ENCODE results near the gene DCP1B. TPM values are rescaled to one million over a fixed set of nuclear protein-coding genes. Genes with fewer than 3 reads are reported as not detected.
A peak's percentile ranks its signal among the peaks of the same experiment; 100 is the strongest.
"Not testable (repeated sequence)": the region's sequence is repeated elsewhere in the genome, so short reads cannot be mapped to it uniquely, and the experiment has no call there.

Gene DCP1B
- total RNA-seq, 3 donors from 2014 or later: 8.1 to 11.4 (median 9.2) TPM

DNA sequence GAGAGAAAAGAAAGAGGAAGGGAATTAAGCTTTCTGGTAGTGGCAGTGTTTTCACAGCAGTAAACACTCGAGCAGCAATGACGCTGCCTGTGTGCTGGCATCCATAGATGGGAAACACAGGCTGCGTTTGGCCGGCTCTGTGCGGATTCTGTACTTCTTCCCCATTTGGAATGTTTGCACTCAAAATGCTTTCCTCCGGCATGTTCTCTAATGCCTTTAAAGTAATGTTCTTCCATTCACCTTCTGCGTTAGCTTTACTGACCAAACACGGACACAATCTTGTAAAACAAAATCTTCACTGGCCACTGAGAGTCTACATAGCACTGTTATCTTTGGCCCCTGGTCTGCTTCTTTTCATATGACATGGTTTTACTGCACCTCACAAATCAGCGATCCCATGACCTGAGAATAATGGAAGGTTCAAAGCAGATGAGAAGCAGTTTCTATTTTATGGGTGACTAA lies 31.4 kb downstream of the DCP1B start:
- no peaks in the 10 kb centered on the region for H3K27me3 Mint-ChIP-seq (ENCODE audit: low read depth)
- H3K9me3 Mint-ChIP-seq: no peaks in the 10 kb centered on the region

DNA sequence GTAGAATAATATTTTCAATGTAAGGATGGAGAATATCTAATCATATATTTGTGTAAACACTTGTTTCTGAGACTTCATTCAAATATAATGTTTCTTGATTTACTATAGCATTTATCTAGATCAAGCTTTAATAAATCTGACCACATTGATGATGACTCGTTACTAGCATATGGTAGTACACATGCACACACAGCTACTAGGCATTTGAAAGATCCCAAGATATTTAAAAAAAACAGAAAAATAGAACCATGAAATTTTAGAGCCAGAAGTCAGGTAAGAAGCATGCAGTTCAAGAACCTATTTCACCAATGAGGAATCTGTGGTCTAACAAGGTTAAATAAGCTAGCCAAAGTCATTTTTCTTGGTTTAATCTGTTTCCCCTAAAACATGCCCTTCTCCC lies 32.0 kb downstream of the DCP1B start:
- no peaks in the 10 kb centered on the region for H3K9me3 Mint-ChIP-seq
- no peak for ATAC-seq
- no peak for DNase-seq
- H3K36me3 Mint-ChIP-seq (ENCODE audit: insufficient read depth): peaks cover 6% of the 10 kb centered on the region
- no peaks in the 10 kb centered on the region for H3K27me3 Mint-ChIP-seq (ENCODE audit: low read depth)
- no peak overlapping the region for H3K4me3 Mint-ChIP-seq
- peaks cover 3% of the 10 kb centered on the region for H3K4me1 Mint-ChIP-seq (ENCODE audit: low read depth)

More for the DNA sequence above, 31.4 kb downstream of the DCP1B start:
- no peak for DNase-seq
- Mint-ChIP-seq H3K4me3 (no peak overlapping the region), H3K36me3 (ENCODE audit: insufficient read depth) (peaks cover 6% of the 10 kb centered on the region), H3K4me1 (ENCODE audit: low read depth) (peaks cover 3% of the 10 kb centered on the region)
- no peak for ATAC-seq

DNA sequence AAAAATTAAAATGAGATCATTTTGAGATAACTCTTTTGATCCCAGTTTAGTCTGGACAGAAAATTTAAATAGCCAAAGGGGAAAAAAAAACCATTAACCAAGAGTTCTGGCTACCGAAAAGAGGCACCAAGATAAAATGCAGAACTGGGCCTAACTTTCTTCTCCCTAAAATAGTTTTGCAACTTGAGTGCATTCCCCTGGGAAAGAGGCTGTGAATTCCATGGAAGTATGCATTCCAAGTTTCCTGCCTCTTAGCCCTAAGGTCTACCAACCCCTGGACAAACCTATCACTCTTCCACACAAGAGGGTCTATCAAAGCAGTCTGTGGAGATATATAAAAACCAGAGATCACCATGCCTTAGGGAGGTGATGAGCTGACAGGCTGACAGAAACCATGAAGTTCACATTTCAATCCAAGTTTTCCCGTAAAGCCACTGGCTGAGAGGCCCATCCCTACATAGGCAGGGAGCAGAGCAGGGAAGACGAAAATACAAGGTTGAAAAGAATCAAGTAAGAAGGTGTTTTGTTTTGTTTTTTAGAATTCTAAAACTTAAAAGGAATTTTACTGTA lies 33.8 kb downstream of the DCP1B start:
- ATAC-seq (no peak), DNase-seq (no peak)
- H3K36me3 Mint-ChIP-seq (ENCODE audit: insufficient read depth): peaks cover 19% of the 10 kb centered on the region
- H3K4me3 Mint-ChIP-seq: no peak overlapping the region
- peaks cover 3% of the 10 kb centered on the region for H3K4me1 Mint-ChIP-seq (ENCODE audit: low read depth)
- H3K9me3 Mint-ChIP-seq: no peaks in the 10 kb centered on the region
- H3K27me3 Mint-ChIP-seq (ENCODE audit: low read depth): no peaks in the 10 kb centered on the region

DNA sequence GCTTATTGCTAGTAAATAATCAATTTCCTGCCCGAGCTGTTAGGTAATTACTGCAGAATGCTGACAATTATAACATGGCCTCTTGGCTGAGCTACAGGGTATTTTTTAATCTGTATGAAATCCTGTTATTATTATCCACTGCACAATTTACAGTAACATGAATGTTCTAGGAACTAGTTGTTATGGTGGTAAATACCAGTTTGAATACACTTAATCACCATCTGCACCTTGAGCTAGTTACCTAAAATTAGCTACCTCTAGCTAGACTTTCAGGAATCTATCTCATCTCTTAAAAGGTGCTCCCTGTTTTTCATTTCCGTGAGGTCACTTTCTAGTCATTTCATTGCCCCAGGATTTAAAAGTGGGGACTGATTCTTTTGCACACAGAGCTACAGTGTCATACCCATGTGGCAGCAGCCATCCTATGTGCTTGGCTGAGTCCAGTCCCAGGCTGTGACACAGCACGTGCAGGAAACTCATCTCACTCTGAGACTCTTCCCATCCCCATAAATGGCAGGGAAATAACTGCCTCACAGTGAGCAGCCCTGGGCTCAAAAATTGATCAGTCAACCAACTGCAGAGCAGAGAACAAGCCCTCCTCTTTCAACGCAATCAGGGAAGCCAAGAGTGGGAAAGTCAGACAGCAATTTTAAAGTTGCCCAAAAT lies 37.6 kb downstream of the DCP1B start:
- peaks cover 24% of the 10 kb centered on the region for H3K36me3 Mint-ChIP-seq (ENCODE audit: insufficient read depth)
- no peaks in the 10 kb centered on the region for H3K27me3 Mint-ChIP-seq (ENCODE audit: low read depth)
- H3K9me3 Mint-ChIP-seq: no peaks in the 10 kb centered on the region
- ATAC-seq: no peak
- DNase-seq: no peak
- H3K4me1 Mint-ChIP-seq (ENCODE audit: low read depth): no peaks in the 10 kb centered on the region
- no peak overlapping the region for H3K4me3 Mint-ChIP-seq

DNA sequence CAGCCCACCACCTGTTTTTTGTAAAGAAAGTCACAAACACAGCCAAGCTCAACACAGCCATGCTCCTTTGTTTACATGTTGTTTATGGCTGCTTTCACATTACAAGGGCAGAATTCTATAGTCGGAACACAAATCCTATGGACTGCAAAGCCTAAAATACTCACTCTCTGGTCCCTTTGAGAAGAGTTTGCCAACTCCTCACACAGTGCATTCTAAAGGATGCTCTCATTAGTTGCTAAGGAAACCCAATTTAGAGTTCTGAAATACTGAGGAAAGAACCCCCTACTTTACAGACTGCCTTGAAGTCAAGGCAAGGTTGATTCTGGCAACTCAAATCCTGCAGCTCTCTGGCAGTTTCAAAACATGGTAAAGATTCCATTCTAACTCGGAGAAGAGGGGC lies 38.3 kb downstream of the DCP1B start:
- H3K9me3 Mint-ChIP-seq: no peaks in the 10 kb centered on the region
- H3K36me3 Mint-ChIP-seq (ENCODE audit: insufficient read depth): peaks cover 32% of the 10 kb centered on the region
- H3K27me3 Mint-ChIP-seq (ENCODE audit: low read depth): no peaks in the 10 kb centered on the region
- DNase-seq (no peak), ATAC-seq (no peak)
- H3K4me3 Mint-ChIP-seq: no peak overlapping the region
- H3K4me1 Mint-ChIP-seq (ENCODE audit: low read depth): no peaks in the 10 kb centered on the region

- Mint-ChIP-seq H3K27me3 (ENCODE audit: low read depth) (no peaks in the 10 kb centered on the region), H3K9me3 (no peaks in the 10 kb centered on the region), H3K4me3 (no peak overlapping the region), H3K36me3 (ENCODE audit: insufficient read depth) (peaks cover 46% of the 10 kb centered on the region), H3K4me1 (ENCODE audit: low read depth) (no peaks in the 10 kb centered on the region)
- ATAC-seq: no peak
- DNase-seq: no peak
Measured at GRCh38 chr12:1962051-1963020, 41.9 kb downstream of the DCP1B start.

DNA sequence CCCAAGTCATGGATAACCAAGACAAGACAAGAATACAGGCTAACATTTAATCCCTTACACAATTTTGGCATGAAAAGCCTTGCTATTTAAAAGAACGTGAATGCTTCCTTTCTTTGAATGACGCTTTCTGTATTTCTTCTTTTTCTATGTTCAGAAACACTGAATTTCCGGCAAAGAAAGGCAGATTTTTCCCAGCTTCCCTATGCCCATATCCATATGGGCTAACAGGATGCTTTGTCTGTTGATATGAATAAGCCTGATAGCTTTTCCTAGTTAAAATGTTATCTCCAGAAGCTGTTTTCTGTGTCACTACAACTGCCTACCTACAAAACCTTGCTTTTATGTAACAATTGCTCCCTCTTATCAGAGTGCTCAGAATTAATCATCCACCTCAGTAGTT lies 47.5 kb downstream of the DCP1B start:
- Mint-ChIP-seq H3K27me3 (ENCODE audit: low read depth) (no peaks in the 10 kb centered on the region), H3K4me1 (ENCODE audit: low read depth) (no peaks in the 10 kb centered on the region), H3K4me3 (no peak overlapping the region), H3K36me3 (ENCODE audit: insufficient read depth) (peaks cover 32% of the 10 kb centered on the region), H3K9me3 (no peaks in the 10 kb centered on the region)
- ATAC-seq (no peak), DNase-seq (no peak)

- H3K4me1 Mint-ChIP-seq (ENCODE audit: low read depth): peaks cover 3% of the 10 kb centered on the region
- no peak for ATAC-seq
Measured at GRCh38 chr12:1949771-1950470, 54.3 kb downstream of the DCP1B start.

DNA sequence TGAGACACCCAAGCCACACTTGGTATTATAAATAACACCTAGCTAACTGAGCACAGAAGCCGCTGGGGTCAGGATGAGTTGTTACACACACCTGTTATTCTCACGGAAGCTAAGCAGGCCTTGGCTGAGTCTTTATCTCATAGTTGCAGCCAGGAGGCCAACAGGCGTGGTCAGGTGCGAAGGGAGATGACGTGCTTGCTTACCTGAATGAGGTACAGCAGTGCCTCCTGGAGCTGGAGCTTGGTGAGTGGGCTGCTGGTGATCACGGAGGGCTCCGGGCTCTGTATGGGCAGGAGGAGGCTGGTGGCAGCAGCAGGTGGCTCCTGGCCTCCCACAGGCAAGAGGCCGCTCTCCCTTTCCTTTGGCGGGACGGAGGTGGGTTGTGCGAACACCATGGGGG lies 55.4 kb downstream of the DCP1B start:
- H3K9me3 Mint-ChIP-seq: no peaks in the 10 kb centered on the region
- no peak overlapping the region for H3K4me3 Mint-ChIP-seq
- no peaks in the 10 kb centered on the region for H3K27me3 Mint-ChIP-seq (ENCODE audit: low read depth)
- ATAC-seq (no peak), DNase-seq (no peak)
- H3K36me3 Mint-ChIP-seq (ENCODE audit: insufficient read depth): peaks cover 42% of the 10 kb centered on the region
- peaks cover 3% of the 10 kb centered on the region for H3K4me1 Mint-ChIP-seq (ENCODE audit: low read depth)

More at GRCh38 chr12:1949771-1950470, 54.3 kb downstream of the DCP1B start:
- Mint-ChIP-seq H3K4me3 (no peak overlapping the region), H3K9me3 (no peaks in the 10 kb centered on the region), H3K27me3 (ENCODE audit: low read depth) (no peaks in the 10 kb centered on the region), H3K36me3 (ENCODE audit: insufficient read depth) (peaks cover 37% of the 10 kb centered on the region)
- DNase-seq: no peak

DNA sequence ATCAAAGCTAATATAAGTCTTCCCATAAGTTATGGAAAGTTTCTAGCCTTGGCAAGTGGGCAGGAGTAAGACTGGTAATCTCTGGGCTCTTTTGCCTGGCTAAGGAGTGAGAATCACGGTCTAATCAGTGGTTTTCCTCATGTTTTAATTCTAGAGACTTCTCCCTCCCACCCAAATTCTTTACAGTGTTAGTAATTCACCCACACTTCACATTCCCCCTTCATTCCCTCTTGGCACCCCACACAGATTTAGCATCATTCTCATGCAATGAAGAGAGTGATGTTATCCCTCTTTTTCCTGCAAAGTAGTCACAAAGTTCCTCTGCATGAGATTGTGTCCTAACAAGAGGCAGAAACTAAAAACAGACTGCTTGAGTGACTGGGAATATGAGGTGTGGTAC lies 57.2 kb downstream of the DCP1B start:
- Mint-ChIP-seq H3K4me1 (ENCODE audit: low read depth) (peaks cover 3% of the 10 kb centered on the region), H3K36me3 (ENCODE audit: insufficient read depth) (peaks cover 44% of the 10 kb centered on the region), H3K9me3 (no peaks in the 10 kb centered on the region), H3K4me3 (no peak overlapping the region), H3K27me3 (ENCODE audit: low read depth) (no peaks in the 10 kb centered on the region)
- no peak for ATAC-seq
- no peak for DNase-seq

DNA sequence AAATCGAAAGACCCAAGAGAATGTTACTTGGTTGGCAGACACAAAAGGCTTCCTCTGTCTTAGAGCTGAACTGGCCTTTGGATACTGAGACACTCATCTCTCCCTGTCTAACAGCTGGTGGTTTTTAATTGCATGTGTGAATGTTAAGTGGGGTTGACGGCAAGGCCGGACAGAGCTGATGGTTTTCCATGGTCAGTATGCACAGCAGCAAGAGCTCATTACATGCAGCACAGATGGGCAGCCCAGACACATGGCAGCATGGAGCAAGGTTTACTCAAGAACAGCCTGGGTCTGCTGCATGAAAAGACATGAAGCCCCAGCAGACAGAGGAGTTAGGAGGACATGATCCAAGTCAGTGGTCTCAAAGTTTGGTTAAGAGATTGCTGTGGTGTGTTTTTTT lies 58.0 kb downstream of the DCP1B start:
- peaks cover 40% of the 10 kb centered on the region for H3K36me3 Mint-ChIP-seq (ENCODE audit: insufficient read depth)
- no peak overlapping the region for H3K4me3 Mint-ChIP-seq
- peaks cover 3% of the 10 kb centered on the region for H3K4me1 Mint-ChIP-seq (ENCODE audit: low read depth)
- DNase-seq (no peak), ATAC-seq (no peak)
- H3K9me3 Mint-ChIP-seq: no peaks in the 10 kb centered on the region
- H3K27me3 Mint-ChIP-seq (ENCODE audit: low read depth): no peaks in the 10 kb centered on the region

DNA sequence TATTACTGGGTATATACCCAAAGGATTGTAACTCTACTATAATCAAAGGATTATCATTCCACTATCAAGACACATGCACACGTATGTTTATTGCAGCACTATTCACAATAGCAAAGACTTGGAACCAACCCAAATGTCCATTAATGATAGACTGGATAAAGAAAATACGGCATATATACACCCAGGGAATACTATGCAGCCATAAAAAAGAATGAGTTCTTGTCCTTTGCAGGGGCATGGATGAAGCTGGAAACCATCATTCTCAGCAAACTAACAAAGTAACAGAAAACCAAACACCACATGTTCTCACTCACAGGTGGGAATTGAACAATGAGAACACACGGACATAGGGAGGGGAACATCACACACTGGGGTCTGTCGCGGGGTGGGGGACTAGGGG lies 58.8 kb downstream of the DCP1B start:
- H3K36me3 Mint-ChIP-seq (ENCODE audit: insufficient read depth): peaks cover 46% of the 10 kb centered on the region
- not testable (repeated sequence) for H3K4me1 Mint-ChIP-seq (ENCODE audit: low read depth); H3K4me3 Mint-ChIP-seq; ATAC-seq; DNase-seq; H3K27me3 Mint-ChIP-seq (ENCODE audit: low read depth); H3K9me3 Mint-ChIP-seq

DNA sequence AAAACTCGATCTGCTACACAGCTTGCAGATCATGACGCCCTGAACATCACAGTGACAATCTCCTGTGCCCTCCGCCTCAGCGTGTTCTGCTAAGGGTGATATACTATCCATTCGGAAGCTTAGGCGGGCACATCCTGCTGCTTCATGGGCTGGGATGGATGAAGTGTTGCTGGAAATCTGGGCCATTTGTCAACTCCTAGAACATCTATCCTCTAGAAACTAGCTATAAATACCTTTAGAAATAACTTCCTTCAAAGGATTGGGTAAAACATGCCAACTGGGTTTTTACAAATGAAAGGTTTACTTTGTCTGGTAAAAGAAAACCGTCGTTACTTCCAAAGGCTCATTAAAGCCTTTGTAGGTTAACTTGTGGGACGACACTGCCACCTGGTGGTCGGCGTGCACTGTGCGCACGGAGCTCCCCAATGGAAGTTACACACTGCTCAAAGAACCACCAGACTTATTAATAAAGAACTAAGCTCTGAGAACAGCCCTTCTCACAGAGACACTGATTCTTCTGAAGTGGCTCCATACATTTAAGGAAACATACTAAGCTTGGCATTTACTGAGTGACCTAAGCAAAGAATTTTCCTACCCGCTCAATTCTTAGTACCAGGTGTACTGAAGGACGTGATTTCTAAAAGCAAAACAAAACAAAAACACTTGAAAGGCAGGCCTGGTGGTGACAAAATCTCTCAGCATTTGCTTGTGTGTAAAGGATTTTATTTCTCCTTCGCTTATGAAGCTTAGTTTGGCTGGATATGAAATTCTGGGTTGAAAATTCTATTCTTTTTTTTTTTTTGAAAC lies 64.3 kb downstream of the DCP1B start:
- Mint-ChIP-seq H3K27me3 (ENCODE audit: low read depth) (no peaks in the 10 kb centered on the region), H3K36me3 (ENCODE audit: insufficient read depth) (peaks cover 22% of the 10 kb centered on the region)
- ATAC-seq: peak; percentile 93 to 95

More for the DNA sequence above, 64.3 kb downstream of the DCP1B start:
- H3K9me3 Mint-ChIP-seq: no peaks in the 10 kb centered on the region
- peaks cover 4% of the 10 kb centered on the region for H3K4me1 Mint-ChIP-seq (ENCODE audit: low read depth)
- DNase-seq: peak; percentile 93
- H3K4me3 Mint-ChIP-seq: no peak overlapping the region
